ENCODE results near the gene SUPV3L1.
A peak's percentile ranks its signal among the peaks of the same experiment; 100 is the strongest.

The SUPV3L1 gene

GRCh38 chr10:69232252-69232651 is 52.2 kb downstream of the SUPV3L1 start:
- POLR2A ChIA-PET: no interaction called here
- DNase-seq (ENCODE audit: extremely low spot score): no peak
- TF ChIP-seq CTCF (IDR thresholded peaks at IDR 0.05; ENCODE audit: control extremely low read depth, extremely low read depth, low read depth, missing control alignments): no peak
- CTCF ChIA-PET: interaction anchor here (1.0 to 8.2 kb wide), 7 partner anchors 10 to 884 kb away, joined by 3 to 80 read pairs (median 4); no protein-coding TSS in a partner anchor

- POLR2A ChIA-PET: no interaction called here
- TF ChIP-seq CTCF (IDR thresholded peaks at IDR 0.05; ENCODE audit: control extremely low read depth, extremely low read depth, low read depth, missing control alignments): no peak
- CTCF ChIA-PET: interaction anchor here (1.0 to 8.2 kb wide), 5 partner anchors 9 to 175 kb away, joined by 3 to 80 read pairs (median 4); no protein-coding TSS in a partner anchor
- DNase-seq (ENCODE audit: extremely low spot score): no peak
Observed at GRCh38 chr10:69232736-69233480, 52.9 kb downstream of the SUPV3L1 start.

- ChIA-PET POLR2A (interaction anchor here (0.6 kb wide), 1 partner anchor 8 kb away, joined by 5 read pairs; no protein-coding TSS in a partner anchor), CTCF (interaction anchor here (1.0 to 8.2 kb wide), 3 partner anchors 159 to 172 kb away, joined by 3 to 80 read pairs (median 40); no protein-coding TSS in a partner anchor)
- no peak for DNase-seq (ENCODE audit: extremely low spot score)
- TF ChIP-seq CTCF (IDR thresholded peaks at IDR 0.05; ENCODE audit: control extremely low read depth, extremely low read depth, low read depth, missing control alignments): no peak
Observed at GRCh38 chr10:69234447-69234846, 54.4 kb downstream of the SUPV3L1 start.

GRCh38 chr10:69237528-69238159 is 57.6 kb downstream of the SUPV3L1 start:
- TF ChIP-seq CTCF (IDR thresholded peaks at IDR 0.05; ENCODE audit: control extremely low read depth, extremely low read depth, low read depth, missing control alignments): peak; percentile 96
- ChIA-PET CTCF (interaction anchor here (0.7 to 8.2 kb wide), 14 partner anchors 8 to 271 kb away, joined by 3 to 80 read pairs (median 6); partner anchors contain the start of gene TSPAN15), POLR2A (no interaction called here)
- DNase-seq (ENCODE audit: extremely low spot score): peak; percentile 87

GRCh38 chr10:69239136-69239535 is 59.1 kb downstream of the SUPV3L1 start:
- TF ChIP-seq CTCF (IDR thresholded peaks at IDR 0.05; ENCODE audit: control extremely low read depth, extremely low read depth, low read depth, missing control alignments): no peak
- CTCF ChIA-PET: interaction anchor here (0.7 to 8.2 kb wide), 10 partner anchors 8 to 172 kb away, joined by 3 to 80 read pairs (median 4); no protein-coding TSS in a partner anchor
- DNase-seq (ENCODE audit: extremely low spot score): no peak
- POLR2A ChIA-PET: no interaction called here

- no peak for TF ChIP-seq CTCF (IDR thresholded peaks at IDR 0.05; ENCODE audit: control extremely low read depth, extremely low read depth, low read depth, missing control alignments)
- ChIA-PET CTCF (interaction anchor here (0.7 to 8.2 kb wide), 7 partner anchors 9 to 171 kb away, joined by 3 to 80 read pairs (median 3); no protein-coding TSS in a partner anchor), POLR2A (no interaction called here)
- DNase-seq (ENCODE audit: extremely low spot score): no peak
Observed at GRCh38 chr10:69239816-69240434, 59.9 kb downstream of the SUPV3L1 start.

Measured in GM10248 (cell line).